OCI-M1 (cell line): ENCODE results near the gene MLYCD.
"Not testable (repeated sequence)": the region's sequence is repeated elsewhere in the genome, so short reads cannot be mapped to it uniquely, and the experiment has no call there.

Experiments used
- DNase-seq: peaks from one replicate; lab custom pipeline; 2025; lab: John Stamatoyannopoulos, UW

Gene MLYCD

DNA sequence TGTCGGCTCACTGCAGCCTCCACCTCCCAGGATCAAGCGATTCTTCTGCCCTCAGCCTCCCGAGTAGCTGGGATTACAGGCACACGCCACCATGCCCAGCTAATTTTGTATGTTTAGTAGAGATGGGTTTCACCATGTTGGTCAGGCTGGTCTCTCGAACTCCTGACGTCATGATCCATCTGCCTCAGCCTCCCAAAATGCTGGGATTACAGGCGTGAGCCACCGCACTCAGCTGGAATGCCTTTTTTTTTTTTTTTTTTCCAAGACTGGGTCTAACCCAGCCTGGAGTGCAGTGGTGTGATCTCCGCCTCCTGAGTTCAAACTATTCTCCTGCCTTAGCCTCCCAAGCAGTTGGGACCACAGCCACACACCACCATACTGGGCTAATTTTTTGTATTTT, 42.6 kb downstream of the MLYCD start:
- DNase-seq = not testable (repeated sequence)

DNA sequence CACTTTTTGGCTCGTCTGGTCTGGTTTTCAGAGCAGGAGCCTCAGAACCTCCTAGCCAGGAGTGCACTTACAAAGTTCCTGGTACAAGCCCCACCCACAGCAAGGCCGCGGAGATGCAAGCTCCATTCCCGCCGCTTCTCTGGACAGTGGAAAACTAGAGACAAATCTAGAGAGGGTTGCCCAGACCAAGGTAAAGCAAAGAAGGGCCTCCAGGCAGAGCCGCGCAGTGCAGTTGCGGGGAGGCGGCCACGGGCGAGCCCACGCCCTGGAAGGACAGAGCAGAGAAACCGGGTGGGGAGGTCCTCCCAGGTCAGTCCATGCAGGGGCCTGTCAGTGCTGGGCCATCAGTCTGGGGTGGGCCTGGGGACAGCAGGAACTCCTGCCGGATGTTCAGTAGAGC, 43.2 kb downstream of the MLYCD start:
- no peak for DNase-seq

DNA sequence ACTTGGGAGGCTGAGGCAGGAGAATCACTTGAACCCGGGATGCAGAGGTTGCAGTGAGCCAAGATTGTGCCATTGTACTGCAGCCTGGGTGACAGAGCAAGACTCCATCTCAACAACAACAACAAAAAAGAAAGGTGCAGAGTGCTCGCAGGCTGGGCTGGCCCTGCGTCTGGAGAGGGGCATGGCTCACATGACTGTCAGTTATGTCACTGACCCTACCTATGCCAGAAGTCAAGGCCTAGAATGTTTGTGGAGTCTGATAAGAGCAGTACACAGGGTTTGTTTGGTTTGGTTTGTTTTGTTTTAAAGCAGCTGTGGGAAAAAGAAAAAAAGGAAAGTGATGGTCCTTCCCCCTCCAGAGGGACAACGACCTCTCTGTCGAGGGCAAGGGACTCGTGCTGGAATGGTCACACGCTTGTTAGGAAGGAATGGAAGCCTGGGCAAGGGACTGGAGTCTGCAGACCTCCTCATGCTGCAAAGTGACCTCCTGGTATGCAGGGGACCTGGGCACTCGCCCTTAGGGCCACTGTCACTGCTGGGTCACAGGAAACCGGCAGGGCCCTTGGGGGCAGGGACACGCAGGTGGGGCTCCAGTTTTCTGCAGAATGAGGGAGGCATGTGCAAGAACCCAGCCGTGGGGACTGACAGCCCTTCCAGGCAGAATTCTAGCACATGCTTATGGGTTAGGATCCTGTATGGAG, 44.0 kb downstream of the MLYCD start:
- DNase-seq = no peak

DNA sequence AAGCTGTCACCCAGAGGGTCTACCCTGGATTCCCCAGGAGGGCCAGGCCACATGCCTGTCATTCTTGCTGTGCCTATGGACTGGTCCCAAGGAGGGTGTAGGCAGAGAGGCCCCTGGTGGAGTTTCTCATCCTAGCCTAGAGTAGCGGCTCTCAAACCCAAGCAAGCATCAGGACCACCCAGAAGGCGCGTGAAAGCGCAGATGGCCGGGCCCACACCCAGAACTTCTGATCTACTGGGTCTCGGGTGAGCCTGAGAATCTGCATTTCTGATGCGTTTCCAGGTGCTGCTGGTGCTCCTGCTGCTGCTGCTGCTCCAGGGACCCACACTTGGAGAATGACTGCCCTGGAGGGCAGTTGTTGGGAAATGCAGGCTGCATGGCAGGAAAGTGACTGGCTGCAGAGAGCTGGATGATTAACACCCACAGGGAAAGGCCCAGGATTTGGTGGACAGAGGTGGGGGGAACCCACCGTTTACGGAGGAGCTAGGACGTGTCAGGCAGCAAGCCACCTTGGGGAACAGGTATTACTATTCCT, 44.7 kb downstream of the MLYCD start:
- DNase-seq = no peak

- no peak for DNase-seq
These were observed 46.7 kb downstream of the MLYCD start for GRCh38 chr16:83945587-83945986.

GRCh38 chr16:83946154-83946780, 47.4 kb downstream of the MLYCD start:
- no peak for DNase-seq

GRCh38 chr16:83946781-83947566, 48.1 kb downstream of the MLYCD start:
- DNase-seq = no peak

DNA sequence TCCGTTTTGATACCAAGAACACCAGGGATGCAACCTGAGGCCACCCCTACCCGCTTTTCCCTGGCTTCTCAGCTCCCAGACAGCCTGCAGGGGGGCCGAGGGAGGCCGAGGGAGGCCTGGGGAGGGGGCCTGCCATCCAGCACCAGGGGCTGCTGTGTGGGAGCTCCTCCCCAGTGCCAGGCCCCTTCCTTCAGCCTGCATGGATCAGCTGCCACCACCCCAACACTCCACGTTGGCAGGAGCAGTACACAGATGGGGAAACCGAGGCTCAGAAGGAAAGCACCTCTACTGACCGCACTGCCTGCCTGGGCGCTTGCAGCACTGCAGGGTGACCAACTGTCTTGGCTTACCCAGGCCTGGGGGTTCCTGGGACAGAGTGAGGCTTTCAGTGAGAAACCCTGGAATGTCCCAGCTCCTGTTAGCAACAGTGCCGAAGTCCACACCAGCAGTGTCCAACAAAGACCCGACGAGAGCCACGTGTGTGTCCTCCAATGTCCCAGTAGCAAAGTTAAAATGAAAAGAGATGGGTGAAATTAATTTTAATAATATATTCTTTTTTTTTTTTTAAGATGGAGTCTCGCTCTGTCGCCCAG, 48.8 kb downstream of the MLYCD start:
- DNase-seq = no peak

DNA sequence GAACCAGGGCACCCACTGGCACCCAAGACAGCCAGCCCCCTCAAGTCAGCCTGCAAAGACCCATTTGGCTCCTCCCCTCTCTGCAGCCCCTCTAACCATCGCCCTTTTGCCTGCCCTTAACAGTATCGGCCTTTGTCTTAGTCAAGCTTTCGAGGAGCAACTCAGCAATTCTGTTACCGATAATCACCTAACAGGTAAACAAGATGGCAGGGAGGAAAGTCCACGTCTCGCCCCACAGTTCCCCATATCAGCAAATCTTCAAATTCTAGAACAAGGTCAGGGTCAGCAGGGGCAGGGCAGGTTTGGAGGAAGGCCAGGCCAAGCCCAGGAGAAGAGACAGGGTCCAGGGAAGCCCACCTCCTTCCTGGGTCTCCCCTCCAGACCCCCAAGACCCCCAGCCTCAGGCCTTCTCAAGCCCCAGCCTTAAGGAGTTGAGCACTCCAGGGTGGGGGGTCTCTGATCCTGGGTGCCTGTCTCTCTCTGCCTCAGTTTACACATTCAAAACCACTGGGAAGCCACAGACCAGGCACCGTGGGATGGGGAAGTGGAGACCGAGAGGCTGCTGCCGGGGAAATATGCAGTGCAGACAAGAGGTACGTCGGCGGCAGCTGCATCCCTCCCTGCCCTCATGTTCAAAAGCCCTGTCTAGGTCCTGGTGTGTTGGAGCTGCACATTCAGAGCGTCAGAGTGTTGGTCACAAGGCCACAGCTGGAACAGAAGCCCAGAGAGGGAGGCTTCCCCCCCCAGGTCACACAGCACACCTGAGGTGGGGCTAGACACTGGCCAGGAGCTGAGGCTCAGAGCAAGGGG, 50.2 kb downstream of the MLYCD start:
- no peak for DNase-seq

DNA sequence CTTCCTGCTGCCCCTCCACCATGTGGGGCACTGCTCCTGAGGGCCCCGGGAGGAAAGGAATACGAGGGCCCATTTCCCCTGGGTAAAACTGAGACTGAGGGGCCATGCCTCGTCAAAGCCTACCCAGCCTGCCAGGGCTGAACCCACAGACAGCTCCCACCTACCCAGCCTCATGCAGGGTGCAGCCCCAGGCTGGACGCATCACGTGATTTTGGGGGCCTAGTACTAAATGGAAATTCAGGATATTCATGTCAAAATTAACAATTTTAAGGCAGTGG, 50.7 kb downstream of the MLYCD start:
- DNase-seq = no peak

- DNase-seq = not testable (repeated sequence)
These were observed 52.0 kb downstream of the MLYCD start for GRCh38 chr16:83950862-83951399.

DNA sequence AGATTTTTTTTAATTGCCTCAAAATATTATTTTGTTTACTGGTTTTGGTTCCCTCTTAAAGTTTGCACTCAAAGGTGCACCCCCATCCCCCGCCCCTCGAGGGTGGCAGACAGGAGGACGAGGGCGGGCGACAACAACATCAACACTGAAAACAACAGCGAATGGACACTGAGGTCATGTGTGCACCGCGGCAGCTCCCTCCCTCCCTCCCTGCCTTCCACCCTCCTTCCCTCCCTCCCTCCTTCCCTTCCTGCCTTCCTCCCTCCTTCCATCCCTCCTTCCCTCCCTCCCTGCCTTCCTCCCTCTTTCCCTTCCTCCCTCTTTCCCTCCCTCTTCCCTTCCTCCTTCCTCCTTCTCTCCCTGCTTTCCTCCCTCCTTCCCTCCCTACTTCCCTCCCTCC, 52.6 kb downstream of the MLYCD start:
- DNase-seq = no peak

GRCh38 chr16:83952587-83952939, 53.6 kb downstream of the MLYCD start:
- DNase-seq = no peak

GRCh38 chr16:83952940-83953795, 54.3 kb downstream of the MLYCD start, which contains the start of gene OSGIN1:
OSGIN1 (plus strand) TSS chr16:83953240; CDS start chr16:83957672, 4,432 bp downstream.
- peak; percentile 96 for DNase-seq

GRCh38 chr16:83953796-83954576, 55.1 kb downstream of the MLYCD start:
- peak; percentile 60 for DNase-seq

DNA sequence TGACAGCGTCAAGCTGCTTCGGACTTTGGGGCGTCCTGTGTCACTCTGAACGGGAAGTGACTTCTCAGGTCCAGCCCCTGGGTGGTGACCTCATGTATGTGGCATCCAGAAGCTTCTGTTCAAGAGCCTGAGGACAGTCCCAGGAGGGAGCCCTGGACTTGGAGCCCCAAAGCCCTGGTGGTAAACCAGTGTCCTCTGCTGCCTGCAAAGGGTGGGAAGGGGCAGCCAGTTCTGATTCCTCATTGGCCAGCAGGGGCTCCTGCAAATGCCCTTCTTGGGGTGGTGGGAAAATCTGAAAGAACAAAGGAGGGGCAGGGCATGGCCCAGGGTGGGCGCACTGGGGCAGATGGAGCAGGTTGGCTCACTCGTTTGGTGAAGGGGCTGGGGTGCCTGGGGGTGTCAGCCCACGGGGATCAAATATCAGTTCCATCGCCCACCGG, 55.7 kb downstream of the MLYCD start:
- no peak for DNase-seq

DNA sequence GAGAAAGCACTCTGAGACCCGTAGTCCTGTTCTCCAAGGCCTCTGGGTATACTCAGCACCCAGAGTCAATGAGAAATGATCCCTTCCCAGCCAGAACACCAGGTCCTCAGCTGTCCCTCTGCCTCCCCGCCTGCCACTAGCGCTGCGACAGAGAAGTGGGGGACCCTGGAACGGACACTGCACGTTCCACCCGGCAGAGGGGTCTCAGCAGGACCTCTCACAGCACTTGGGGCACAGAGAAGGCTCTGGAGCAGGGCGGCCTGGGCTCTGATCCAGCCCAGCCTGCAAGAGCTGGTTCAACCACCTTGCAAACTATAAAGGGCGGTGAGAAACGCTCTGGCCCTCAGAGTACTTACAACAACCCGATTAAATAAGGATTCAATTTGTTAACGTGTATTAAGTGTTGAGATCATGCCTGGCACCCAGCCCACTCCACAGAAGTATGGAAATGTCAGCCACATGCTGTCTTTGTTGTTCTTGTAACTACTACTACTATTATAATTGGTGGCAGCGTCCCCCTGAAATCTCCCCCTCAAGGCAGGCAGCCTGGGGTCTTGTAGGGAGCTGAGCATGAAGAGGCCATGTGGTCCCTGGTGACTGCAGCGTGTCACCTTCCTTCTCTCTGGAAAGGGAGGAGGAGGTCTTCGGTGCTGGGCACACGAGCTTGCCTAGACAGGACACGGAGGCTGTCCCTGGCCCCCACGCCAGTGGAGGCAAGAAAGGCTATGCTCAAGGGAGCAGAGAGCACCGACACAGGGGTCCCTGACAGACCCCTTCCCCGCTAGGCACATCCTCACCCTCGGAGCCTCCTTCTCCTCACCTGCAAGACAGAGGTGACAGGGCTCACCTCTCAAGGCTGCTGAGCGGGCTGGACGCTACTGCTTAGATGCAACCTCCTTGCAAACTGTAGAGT, 56.6 kb downstream of the MLYCD start:
- no peak for DNase-seq
